GOT3 (cell line): ENCODE data around the gene REXO5.
"Not testable (repeated sequence)": the region's sequence is repeated elsewhere in the genome, so short reads cannot be mapped to it uniquely, and the experiment has no call there.

Source experiments
- DNase-seq: peaks from one replicate; lab custom pipeline; 2025; ENCODE audit warnings: mixed read lengths; lab: John Stamatoyannopoulos, UW

REXO5 gene

GRCh38 chr16:20849589-20850390 lies 43.5 kb downstream of the REXO5 start:
- DNase-seq = peak; percentile 31

DNA sequence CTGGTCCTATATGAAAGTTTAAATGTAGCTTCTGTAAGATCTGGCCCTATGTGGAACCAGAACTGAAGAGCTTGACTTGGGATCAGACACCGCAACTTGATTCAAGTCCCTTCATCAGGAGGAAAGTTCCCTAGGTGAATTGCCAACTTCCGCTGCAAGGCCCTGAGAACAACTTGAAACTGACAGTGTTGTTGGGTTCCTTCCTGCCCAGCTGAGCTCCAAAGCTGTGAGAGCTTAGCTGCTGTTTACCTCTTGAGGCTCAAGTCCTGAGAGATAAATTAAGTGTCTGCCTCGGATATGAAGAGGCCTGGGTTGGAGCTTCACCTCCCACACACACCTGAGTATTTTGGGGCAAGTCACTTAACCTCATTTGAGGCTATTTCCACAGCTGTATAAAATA lies 44.7 kb downstream of the REXO5 start:
- no peak for DNase-seq

GRCh38 chr16:20851601-20852000 lies 45.3 kb downstream of the REXO5 start:
- DNase-seq = no peak

DNA sequence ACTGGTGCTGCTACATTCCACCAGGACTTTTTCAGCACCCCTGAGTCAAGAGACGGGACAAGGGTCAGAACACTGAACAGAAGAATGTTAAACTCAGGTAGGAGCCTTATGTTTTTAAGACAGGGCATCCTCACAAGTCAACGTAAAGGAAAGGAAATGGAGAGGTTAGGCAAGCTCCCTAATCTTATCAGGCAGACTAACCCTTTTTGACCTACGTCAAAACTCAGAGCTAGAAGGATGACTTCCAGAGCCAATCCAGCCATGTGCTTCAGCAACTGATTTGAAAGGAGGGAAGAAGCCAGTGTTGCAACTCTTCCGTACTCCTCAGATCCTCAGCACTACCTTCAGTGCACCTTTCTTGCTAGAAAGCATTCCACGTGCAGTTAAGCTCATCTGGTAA lies 46.8 kb downstream of the REXO5 start:
- no peak for DNase-seq

DNA sequence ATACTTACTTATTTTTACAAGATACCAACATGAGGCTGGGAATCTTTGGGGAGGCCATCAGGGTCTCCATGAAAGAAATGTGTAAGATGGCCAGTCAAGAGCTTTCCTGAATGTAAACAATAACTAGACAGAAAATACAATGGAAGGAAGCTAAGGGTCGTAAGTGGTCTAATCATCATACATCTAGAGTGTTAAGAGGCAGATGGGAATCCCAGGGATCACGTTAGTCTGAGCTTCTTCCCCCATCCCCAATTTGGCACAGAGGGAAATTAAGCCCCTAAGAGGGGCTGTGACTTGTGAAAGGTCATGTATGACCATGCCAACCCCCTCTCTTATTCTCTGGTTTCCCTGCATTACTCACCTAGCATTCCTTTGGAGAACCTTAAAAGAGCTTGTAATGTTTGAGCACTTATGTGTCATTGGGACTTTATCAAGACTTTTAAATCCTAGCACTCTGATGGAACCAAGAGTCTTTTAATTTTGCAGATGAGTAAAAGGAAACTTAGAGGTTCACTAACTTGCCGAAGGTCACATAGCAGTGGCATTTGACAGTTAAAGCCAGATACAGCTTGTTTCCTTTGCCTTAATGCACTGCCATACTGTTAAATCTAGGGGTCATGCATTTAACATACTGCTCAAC lies 47.8 kb downstream of the REXO5 start:
- no peak for DNase-seq

DNA sequence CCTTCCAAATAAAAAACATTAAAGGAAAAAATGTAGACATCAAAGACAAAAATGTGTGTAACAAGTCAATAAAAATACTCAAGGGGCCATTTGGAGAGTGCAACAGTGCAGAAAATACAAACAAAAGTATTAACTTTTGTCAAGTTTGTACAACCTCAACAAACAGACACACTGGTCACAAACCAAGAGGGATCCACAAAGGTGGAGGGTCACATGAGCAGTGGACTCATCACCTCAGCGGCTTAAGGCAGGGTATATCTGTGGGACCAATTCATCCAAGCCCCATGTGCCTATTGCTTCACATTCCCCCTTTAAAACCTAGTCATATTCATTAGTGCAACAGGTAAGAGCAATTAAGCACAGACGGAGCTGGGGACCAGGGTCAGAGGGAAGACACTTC lies 48.6 kb downstream of the REXO5 start:
- DNase-seq = no peak

DNA sequence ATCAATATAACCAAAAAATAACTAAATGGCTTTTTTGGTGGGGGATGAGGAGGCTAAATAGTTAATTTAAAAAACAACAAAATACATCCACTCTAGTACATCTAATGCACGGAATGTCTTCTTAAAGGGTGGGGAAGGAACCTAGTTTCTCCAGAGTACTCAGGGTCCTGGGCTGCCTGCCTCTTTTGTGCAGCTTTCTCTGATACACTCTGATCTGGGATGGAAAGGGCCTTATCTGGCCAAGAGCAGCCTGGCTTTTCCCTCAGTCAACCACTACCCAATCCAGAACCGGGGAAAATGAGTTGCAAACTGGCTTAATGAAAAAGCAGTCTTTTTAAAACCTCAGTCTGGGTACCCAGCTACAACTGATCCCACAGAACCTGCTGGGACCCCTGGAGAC lies 51.0 kb downstream of the REXO5 start:
- DNase-seq = no peak

DNA sequence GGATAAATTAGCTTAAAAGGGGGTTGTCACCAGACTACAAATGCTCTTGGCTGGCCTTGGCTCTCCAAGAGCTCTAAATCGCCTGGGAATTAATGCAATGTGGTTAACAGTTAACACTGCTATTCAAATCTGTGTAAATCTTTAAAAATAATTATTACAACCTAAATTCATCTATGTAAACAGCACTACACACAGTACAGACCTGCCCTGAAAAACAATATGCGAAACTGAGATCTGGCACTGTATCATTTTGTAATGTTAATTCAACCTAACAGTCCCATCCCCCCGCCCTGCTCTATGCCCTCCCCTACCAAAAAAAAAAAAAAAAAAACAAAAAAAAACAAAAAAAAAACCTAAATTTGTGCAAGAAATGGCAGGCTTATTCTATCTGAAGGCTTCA lies 52.9 kb downstream of the REXO5 start:
- no peak for DNase-seq

DNA sequence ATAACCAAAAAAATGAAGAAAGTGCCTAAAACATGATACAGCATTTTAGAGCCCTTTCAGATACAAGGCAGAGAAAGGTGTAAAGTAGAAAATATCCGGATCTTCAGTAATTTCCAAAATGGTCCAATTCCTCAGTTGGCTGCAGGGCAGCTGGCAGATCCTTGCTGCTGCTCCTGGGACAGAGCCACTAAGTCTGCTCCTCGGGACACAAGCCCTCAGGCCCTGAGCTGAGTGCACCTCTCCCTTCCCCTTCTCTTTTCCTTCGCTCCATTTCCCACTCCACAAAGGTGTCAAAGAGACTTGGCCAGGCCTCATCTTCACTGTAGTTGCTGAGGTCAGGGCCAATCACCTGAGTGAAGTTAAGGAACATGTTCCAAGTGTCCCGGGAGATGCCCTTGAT lies 53.4 kb downstream of the REXO5 start:
- DNase-seq = no peak

- DNase-seq = no peak
These were observed 54.0 kb downstream of the REXO5 start for GRCh38 chr16:20860361-20860760.

DNA sequence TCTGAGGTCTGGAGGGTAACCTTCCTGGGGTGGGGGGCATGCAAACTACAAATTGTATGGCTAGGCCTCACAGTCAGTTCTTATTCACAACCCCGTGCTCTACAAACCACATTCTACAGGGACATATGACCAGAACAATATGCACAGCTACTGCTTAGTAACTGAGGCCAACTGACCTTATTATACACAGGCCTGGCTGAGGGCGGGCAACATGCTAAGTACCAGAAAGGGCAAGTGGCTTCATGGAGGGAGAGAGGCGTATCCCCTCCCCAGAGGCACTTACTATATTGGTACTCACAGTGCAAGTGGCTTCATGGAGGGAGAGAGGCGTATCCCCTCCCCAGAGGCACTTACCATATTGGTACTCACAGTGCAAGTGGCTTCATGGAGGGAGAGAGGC lies 54.7 kb downstream of the REXO5 start:
- DNase-seq = not testable (repeated sequence)

- DNase-seq = no peak
These were observed 56.0 kb downstream of the REXO5 start for GRCh38 chr16:20862162-20862960.

DNA sequence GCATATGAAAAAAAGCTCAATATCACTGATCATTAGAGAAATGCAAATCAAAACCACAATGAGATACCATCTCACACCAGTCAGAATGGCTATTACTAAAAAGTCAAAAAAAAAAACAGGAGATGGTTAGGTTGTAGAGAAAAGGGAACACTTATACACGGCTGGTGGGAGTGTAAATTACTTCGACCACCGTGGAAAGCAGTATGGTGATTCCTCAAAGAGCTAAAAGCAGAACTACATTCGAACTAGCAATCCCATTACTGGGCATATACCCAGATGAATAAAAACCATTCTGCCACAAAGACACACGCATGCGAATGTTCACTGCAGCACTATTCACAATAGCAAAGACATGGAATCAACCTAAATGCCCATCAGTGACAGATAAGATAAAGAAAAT lies 58.0 kb downstream of the REXO5 start:
- not testable (repeated sequence) for DNase-seq

DNA sequence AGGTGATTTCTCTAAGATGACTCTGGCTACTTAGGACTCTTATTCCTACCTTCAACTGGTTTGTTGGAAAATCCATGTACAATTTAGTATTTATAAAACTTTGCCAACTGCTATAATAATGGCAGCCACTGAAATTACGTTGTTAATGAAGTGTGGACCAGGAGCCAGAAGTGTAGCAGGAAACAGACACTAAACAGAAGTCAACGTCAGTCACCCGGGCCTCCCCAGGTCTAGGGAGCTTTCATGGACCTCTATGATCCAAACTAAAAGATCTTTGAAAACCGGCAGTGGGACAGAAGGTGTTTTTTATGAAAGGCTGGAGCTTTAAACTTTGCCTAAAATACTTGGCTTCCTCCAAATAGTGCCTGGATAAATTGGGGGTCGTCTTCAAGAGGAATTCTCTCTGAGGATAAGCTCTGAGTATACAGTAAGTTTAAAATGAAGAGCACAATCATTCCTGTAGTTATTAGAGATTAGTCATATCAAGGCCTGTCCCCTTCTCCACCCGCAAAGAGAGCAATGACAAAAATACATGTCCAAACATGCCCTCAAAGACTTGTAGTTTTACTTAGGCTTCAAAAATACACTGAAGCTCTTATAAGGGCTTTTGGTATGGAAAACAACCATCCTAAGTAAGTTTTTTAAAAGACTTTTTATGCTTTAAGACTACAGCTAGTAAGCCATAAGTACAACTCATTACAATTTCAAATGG lies 59.2 kb downstream of the REXO5 start:
- no peak for DNase-seq

- DNase-seq = no peak
These were observed 59.9 kb downstream of the REXO5 start for GRCh38 chr16:20866145-20866772.

DNA sequence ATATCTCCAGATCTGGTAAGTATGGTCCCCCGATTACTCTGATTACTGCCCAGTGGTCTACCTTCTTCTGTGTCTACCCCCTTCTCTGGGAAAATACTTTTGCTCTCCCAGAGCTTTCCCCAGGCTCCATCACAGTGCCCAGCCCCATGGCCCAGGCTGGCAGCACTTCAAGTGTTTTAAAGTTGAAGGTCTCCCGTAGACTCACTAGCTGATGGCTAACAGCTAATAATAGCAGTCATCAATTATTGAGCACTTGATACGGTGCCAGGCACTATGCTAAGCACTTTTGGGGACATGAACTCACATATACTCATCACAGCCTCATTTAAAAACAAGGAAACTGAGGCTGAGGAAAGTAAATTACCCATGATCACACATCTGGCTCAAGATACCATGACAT lies 60.5 kb downstream of the REXO5 start:
- no peak for DNase-seq

GRCh38 chr16:20867585-20867984 lies 61.3 kb downstream of the REXO5 start:
- DNase-seq = no peak

- DNase-seq = no peak
These were observed 62.6 kb downstream of the REXO5 start for GRCh38 chr16:20868890-20869289.

DNA sequence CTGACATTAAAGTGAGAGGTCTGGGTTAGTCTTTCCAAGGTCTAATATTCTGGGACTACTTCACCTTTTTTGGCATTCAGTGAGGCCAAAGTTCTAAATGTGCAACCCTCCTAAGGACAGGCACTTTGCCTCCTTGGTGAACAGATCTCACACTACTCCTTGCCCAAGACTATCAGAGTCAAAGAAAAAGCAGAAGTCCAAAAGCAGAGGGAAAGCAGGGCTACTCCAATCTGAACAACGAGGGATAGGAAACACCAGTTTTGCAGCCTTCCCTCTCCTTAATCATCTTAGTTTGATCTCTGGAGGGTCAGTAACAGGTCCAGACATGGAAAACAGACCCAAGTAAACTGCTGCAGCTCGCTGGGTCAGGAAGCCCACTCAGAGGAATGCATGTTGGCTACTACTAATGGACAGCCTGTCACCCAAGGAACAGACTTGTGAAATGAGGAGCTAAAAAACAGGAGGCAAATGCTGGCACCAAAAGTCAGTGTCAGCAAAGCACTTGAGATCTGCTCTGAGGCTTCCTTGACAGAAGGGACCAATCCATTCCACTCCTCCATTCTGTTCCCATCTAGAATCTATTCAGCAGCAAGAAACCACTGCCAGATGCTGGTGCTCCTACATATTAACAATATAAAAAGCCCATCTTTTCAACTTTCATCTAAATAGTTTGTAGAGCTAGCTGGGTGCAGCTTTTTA lies 63.9 kb downstream of the REXO5 start:
- no peak for DNase-seq

DNA sequence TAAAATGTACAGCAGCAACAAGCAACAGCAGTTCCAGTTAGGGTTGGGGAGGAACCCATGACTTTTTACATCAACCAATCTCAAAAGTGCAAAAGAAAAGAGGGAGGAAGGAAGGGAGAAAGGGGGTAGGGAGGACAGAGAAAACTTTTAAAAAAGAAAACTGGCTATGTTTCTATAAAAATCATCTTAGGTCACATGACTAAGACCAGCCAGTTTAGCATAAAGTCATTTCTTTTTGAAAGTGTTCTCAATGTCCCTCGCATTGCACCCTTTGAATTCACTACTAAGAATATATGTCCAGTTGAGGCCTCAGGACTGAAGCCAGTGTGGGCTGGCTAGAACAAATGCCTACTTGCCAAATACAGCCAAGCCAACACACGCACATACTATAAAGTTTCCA lies 64.9 kb downstream of the REXO5 start:
- no peak for DNase-seq
